NCI-H345 treated with DMSO at 0.1 percent for 48 hours (cell line): ENCODE measurements around the gene NEB.

Source experiments
- DNase-seq: peaks from one replicate; lab custom pipeline; 2025; ENCODE audit not compliant: unreplicated experiment; lab: John Stamatoyannopoulos, UW

Gene NEB

GRCh38 chr2:151486053-151486452 is 248.2 kb downstream of the NEB start:
- DNase-seq = no peak

- DNase-seq = no peak
Measured at GRCh38 chr2:151484100-151484499, 250.2 kb downstream of the NEB start.

- no peak for DNase-seq
Measured at GRCh38 chr2:151483546-151483945, 250.7 kb downstream of the NEB start.

DNA sequence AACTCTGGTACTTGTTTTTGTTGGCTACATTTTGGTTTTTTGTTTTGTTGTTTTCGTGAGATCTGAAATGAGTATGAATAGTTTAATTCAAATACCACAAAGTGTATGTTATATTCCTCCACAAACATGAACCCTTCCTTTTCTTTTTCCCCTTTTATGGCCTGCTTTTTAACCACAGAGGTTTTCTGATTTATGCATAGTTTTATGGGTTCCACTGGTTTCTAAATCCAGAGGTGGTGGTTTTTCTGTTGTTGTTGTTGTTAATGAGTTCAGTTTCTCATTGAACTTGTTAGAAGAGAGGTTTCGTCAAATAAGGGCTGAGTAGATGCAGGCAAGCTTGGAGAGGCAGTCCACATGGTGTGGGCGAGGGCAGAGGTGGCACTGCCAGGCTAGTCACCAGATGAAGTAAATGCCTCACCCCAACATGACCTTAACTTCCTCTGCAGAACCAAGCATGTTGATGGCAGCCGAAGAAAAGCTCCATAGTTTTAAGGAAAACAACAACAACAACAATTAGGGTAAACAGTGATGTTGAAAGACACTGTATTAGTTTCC is 252.0 kb downstream of the NEB start:
- DNase-seq = no peak

DNA sequence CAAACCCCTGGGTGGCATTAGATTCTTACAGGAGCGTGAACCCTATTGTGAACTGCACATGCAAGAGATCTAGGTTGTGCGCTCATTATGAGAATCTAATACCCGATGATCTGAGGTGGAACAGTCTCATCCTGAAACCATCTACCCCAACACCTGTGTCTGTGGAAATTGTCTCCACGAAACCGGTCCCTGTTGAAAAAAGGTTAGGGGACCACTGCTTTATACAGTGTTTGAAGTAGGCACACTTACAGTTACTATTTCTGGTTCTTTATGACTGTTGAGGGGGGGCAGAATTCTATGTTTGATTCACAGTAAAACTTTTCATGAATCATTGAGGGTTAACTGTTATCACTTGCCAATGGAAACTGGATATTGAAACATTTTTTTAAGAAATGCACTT is 252.5 kb downstream of the NEB start:
- DNase-seq = no peak

GRCh38 chr2:151478011-151478410 is 256.3 kb downstream of the NEB start:
- DNase-seq = no peak

- DNase-seq = no peak
Measured at GRCh38 chr2:151476287-151476686, 258.0 kb downstream of the NEB start.

- DNase-seq = no peak
Measured at GRCh38 chr2:151475071-151475470, 259.2 kb downstream of the NEB start.

DNA sequence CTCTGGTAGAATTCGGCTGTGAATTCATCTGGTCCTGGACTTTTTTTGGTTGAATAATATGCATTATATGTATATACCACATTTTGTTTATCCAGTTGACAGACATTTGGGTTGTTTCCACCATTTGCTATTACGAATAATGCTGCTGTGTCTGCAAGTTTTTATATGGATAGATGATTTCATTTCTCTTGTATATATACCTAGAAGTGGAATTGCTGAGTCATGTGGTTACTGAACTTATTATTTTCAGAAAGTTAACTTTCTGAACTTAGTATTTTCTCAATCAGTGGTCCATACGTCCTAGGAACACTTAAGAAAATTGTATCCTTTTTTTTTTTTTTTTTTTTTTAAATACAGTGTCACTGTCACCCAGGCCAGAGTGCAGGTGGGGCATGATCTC is 261.3 kb downstream of the NEB start:
- DNase-seq = no peak

GRCh38 chr2:151470556-151470955 is 263.7 kb downstream of the NEB start:
- no peak for DNase-seq

- no peak for DNase-seq
Measured at GRCh38 chr2:151465771-151466170, 268.5 kb downstream of the NEB start.

- no peak for DNase-seq
Measured at GRCh38 chr2:151459358-151459757, 274.9 kb downstream of the NEB start.

- no peak for DNase-seq
Measured at GRCh38 chr2:151439127-151439526, 295.1 kb downstream of the NEB start.

DNA sequence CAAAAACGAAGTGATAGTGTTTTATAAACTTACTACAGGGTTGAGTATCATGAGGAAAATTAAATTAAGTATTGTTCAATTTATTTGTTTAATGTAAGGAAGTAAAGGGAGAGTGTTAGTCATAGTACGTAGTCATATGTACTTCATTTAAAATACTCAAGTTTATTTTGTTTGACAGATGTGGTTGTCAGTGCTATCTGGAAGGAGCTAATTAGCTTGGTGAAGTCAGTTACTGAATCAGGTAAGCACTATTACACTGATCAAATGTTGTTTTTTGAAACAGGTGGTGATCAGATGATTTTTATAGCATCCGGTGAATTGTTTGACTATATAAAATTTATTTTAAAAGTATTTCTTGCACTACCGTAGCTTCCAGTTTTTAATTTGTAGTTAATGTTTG is 295.8 kb downstream of the NEB start:
- no peak for DNase-seq

DNA sequence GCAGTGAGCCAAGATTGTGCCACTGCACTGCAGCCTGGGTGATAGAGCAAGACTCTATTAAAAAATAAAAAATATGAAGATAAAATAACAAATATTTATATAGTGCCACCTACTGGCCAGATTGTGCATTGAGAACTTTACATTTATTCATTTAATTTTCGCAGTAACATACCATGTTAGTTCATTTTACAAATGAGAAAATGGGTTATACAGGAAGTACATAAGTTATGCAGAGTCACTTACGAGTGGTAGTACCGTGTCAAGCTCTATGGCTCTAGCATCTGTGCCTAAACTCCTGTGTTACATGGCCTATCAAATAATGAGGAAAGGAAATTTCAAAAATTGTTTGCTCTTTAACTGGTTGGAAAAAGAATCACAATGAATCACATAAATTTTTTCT is 296.6 kb downstream of the NEB start:
- no peak for DNase-seq
